PC-3 (cell line): ENCODE results near the gene CACUL1. TPM values are rescaled to one million over a fixed set of nuclear protein-coding genes. Genes with fewer than 3 reads are reported as not detected.
"Not testable (repeated sequence)": the region's sequence is repeated elsewhere in the genome, so short reads cannot be mapped to it uniquely, and the experiment has no call there.

Experiments used
- ATAC-seq: fragments of 200-7000 bp; cut with Tn5 transposase; 2 replicates; pipeline ENCODE4 v1.9.1; 2020; ENCODE audit warnings: mild to moderate bottlenecking, moderate library complexity
- BruUV-seq: library from RNA; stranded (reverse); fragments of 400-500 nt; replicated peaks from 2 replicates; lab custom pipeline; 2021; lab: Mats Ljungman, UMichigan
- CTCF ChIA-PET: fragments of 300-600 bp; sonication (Branson Sonifier 250); formaldehyde crosslinking; loops from one replicate; lab custom pipeline; 2022; ENCODE audit warnings: antibody characterized with exemption; lab: Charles Lee
- POLR2A ChIA-PET: fragments of 300-600 bp; sonication (Branson Sonifier 250); formaldehyde crosslinking; loops from one replicate; lab custom pipeline; 2022; ENCODE audit warnings: antibody characterized with exemption; ENCODE audit not compliant: unreplicated experiment; lab: Charles Lee
- DNase-seq: peaks from one replicate; pipeline ENCODE4 v3.0.0-alpha.2; 2015
- H2AFZ ChIP-seq: fragments of 300-600 bp; sonication (generic); 2 replicates; pipeline ENCODE4 v1.6.0; 2016; ENCODE audit warnings: antibody characterized with exemption, low read length
- H3F3A ChIP-seq: fragments of 300-600 bp; sonication (generic); one replicate; pipeline ENCODE4 v1.6.0; 2017; ENCODE audit warnings: antibody characterized with exemption, low read length, control low read depth, mild to moderate bottlenecking; ENCODE audit not compliant: unreplicated experiment
- H3K27ac ChIP-seq: fragments of 300-600 bp; sonication (generic); 2 replicates; pipeline ENCODE4 v1.5.1; 2016; ENCODE audit warnings: mild to moderate bottlenecking, low read length
- H3K27me3 ChIP-seq: fragments of 300-600 bp; sonication (generic); 2 replicates; pipeline ENCODE4 v1.6.1; 2016; ENCODE audit warnings: low read length, mixed read lengths
- H3K36me3 ChIP-seq: fragments of 300-600 bp; sonication (generic); 2 replicates; pipeline ENCODE4 v1.6.1; 2016; ENCODE audit warnings: low read depth, mixed run types, low read length, mixed read lengths
- H3K4me1 ChIP-seq: fragments of 300-600 bp; sonication (generic); 2 replicates; pipeline ENCODE4 v1.5.1; 2016; ENCODE audit warnings: low read length; ENCODE audit not compliant: insufficient read depth
- H3K4me2 ChIP-seq: fragments of 300-600 bp; sonication (generic); 2 replicates; pipeline ENCODE4 v1.6.0; 2016; ENCODE audit warnings: low read length
- H3K4me3 ChIP-seq: fragments of 300-600 bp; sonication (generic); 2 replicates; pipeline ENCODE4 v1.5.1; 2016; ENCODE audit warnings: mild to moderate bottlenecking, low read length, mixed read lengths
- H3K79me2 ChIP-seq: fragments of 300-600 bp; sonication (generic); 2 replicates; pipeline ENCODE4 v1.6.1; 2017; ENCODE audit warnings: low read length, mixed read lengths
- H3K9ac ChIP-seq: fragments of 300-600 bp; sonication (generic); 2 replicates; pipeline ENCODE4 v1.6.0; 2016; ENCODE audit warnings: mild to moderate bottlenecking, low read length
- H3K9me2 ChIP-seq: fragments of 300-600 bp; sonication (generic); replicated peaks from 2 replicates; pipeline ENCODE4 v1.6.1; 2016; ENCODE audit warnings: mixed run types, low read length, mixed read lengths
- H3K9me3 ChIP-seq: fragments of 300-600 bp; sonication (generic); 2 replicates; pipeline ENCODE4 v1.6.1; 2016; ENCODE audit warnings: low read length, mixed read lengths
- H4K20me1 ChIP-seq: fragments of 300-600 bp; sonication (generic); 2 replicates; pipeline ENCODE4 v1.6.1; 2016; ENCODE audit warnings: low read length, mixed read lengths
- EZH2 ChIP-seq: fragments of 300-600 bp; sonication (generic); IDR thresholded peaks from one replicate; pipeline ENCODE4 v1.6.1; 2017; ENCODE audit warnings: antibody characterized with exemption, mild to moderate bottlenecking, low read length; ENCODE audit not compliant: unreplicated experiment
- EZH2phosphoT487 ChIP-seq: fragments of 300-600 bp; sonication (generic); IDR thresholded peaks from 2 replicates; pipeline ENCODE4 v1.6.1; 2018; ENCODE audit warnings: mild to moderate bottlenecking, antibody characterized with exemption, low read length, borderline replicate concordance
- intact Hi-C: fragments of 100-400 bp; cut with micrococcal nuclease; formaldehyde crosslinking; loops from 2 replicates; pipeline ENCODE4 v1.9.0; 2023
- total RNA-seq: library from RNA; depleted of rRNA; stranded (reverse); fragments of >200 nt; gene quantifications from 2 replicates; pipeline ENCODE4 v1.2.3, GENCODE V29; 2014
- TF ChIP-seq, protein P1 (sequence below): fragments of 300-600 bp; sonication (generic); conservative IDR thresholded peaks from 2 replicates; pipeline ENCODE4 v1.5.1; 2017; ENCODE audit warnings: antibody characterized with exemption, low read depth, mild to moderate bottlenecking, low read length

The CACUL1 gene
- total RNA-seq, 1 experiment from 2014 or later: 27.6 TPM

DNA sequence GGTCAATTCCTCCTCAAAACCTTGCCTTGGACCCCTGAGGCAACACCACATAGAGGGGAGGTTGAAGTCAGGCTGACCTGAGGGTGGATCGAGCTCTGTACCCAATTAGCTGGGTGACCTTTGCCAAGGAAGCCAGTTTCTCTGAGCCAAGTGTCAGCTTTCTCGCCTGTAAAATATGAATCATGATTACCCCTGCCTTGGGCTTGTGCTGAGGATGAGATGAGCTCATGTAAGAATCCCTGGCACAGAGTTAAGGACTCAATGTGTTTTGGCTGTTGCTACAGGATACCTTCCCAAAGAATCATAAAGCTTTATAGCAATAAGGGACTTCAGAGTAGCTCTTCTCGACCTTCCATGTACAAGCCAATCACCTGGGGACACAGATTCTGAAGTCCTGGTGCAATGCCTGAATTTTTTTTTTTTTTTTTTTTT, 43.5 kb upstream of the CACUL1 start:
- peaks cover 21% of the 10 kb centered on the region for H3K4me1 ChIP-seq
- H3K4me2 ChIP-seq: 0 out of 2 replicates have a peak overlapping the region, but pooled peaks have one; percentile 22
- no peaks in the 10 kb centered on the region for H3K9me3 ChIP-seq
- no peaks in the 10 kb centered on the region for H3K36me3 ChIP-seq
- no peaks in the 10 kb centered on the region for H3K27me3 ChIP-seq
- H3K9me2 ChIP-seq: no peaks in the 10 kb centered on the region
- H2AFZ ChIP-seq: no peak overlapping the region
- no peak overlapping the region for H3K27ac ChIP-seq
- peak; percentile 70 for ATAC-seq
- H3K9ac ChIP-seq: no peak overlapping the region
- CTCF ChIA-PET: interaction anchor here (0.6 to 0.7 kb wide), 2 partner anchors 132 to 433 kb away, joined by 4 to 7 read pairs; no protein-coding TSS in a partner anchor
- no peaks in the 10 kb centered on the region for H3F3A ChIP-seq
- intact Hi-C loops: no loop called here
- POLR2A ChIA-PET: no interaction called here
- H3K4me3 ChIP-seq: no peak overlapping the region
- no peaks in the 10 kb centered on the region for H4K20me1 ChIP-seq
- DNase-seq: peak; percentile 67
- BruUV-seq: no TSS peak
- TF ChIP-seq EZH2 (no peak), EZH2phosphoT487 (no peak)
- TF ChIP-seq, protein P1, sequence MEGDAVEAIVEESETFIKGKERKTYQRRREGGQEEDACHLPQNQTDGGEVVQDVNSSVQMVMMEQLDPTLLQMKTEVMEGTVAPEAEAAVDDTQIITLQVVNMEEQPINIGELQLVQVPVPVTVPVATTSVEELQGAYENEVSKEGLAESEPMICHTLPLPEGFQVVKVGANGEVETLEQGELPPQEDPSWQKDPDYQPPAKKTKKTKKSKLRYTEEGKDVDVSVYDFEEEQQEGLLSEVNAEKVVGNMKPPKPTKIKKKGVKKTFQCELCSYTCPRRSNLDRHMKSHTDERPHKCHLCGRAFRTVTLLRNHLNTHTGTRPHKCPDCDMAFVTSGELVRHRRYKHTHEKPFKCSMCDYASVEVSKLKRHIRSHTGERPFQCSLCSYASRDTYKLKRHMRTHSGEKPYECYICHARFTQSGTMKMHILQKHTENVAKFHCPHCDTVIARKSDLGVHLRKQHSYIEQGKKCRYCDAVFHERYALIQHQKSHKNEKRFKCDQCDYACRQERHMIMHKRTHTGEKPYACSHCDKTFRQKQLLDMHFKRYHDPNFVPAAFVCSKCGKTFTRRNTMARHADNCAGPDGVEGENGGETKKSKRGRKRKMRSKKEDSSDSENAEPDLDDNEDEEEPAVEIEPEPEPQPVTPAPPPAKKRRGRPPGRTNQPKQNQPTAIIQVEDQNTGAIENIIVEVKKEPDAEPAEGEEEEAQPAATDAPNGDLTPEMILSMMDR: no peak
- H3K79me2 ChIP-seq: no peaks in the 10 kb centered on the region

DNA sequence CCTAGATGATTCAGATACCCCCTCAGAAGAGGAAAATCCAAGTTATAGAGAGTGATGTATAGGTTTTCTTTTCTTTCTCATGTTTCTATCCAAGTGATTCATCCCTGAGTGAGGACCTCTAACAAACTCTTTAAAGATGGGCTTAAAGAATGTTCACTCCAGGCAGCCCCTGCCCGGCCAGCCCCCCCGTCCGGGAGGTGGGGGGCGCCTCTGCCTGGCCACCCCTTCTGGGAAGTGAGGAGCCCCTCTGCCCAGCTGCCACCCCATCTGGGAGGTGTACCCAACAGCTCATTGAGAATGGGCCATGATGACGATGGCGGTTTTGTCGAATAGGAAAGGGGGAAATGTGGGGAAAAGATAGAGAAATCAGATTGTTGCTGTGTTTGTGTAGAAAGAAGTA, 40.2 kb upstream of the CACUL1 start:
- BruUV-seq, H3K9me2 ChIP-seq, POLR2A ChIA-PET, H3K27ac ChIP-seq, H3K9ac ChIP-seq, H3K27me3 ChIP-seq, CTCF ChIA-PET, H3K9me3 ChIP-seq, H3K79me2 ChIP-seq, H3K36me3 ChIP-seq, ATAC-seq, H3K4me2 ChIP-seq, DNase-seq, intact Hi-C loops, H4K20me1 ChIP-seq, H2AFZ ChIP-seq, H3K4me3 ChIP-seq, H3F3A ChIP-seq: not testable (repeated sequence)
- H3K4me1 ChIP-seq: peaks cover 21% of the 10 kb centered on the region

DNA sequence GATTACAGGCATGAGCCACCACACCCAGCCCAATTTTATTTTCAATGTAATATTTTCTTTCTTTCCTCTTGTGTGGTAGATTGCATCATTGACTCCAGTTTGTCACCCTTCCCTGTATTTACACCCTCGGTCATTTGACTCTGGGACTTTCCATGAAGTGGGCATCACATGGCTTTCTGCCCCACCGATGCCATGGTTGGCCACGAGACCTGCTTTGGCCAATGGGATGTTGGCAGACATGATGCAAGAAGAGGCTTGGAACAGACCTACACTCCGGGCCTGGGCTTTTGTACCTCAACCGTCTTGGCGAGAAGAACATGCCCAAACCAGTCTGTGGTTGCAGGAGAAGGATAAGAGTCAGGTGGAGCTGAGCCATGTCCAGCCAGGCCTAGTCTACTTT, 38.8 kb upstream of the CACUL1 start:
- BruUV-seq: no TSS peak
- CTCF ChIA-PET: no interaction called here
- TF ChIP-seq, protein P1: no peak
- no peak for TF ChIP-seq EZH2
- H3K27ac ChIP-seq: no peak overlapping the region
- no peaks in the 10 kb centered on the region for H3K9me3 ChIP-seq
- H3K9me2 ChIP-seq: no peaks in the 10 kb centered on the region
- ATAC-seq: no peak
- H3F3A ChIP-seq: no peaks in the 10 kb centered on the region
- H3K4me1 ChIP-seq: peaks cover 8% of the 10 kb centered on the region
- intact Hi-C loops: no loop called here
- no peaks in the 10 kb centered on the region for H4K20me1 ChIP-seq
- H3K4me2 ChIP-seq: no peak overlapping the region
- no peak for DNase-seq
- no peak overlapping the region for H3K4me3 ChIP-seq
- no peak overlapping the region for H2AFZ ChIP-seq
- no peaks in the 10 kb centered on the region; the same call in 1 of the 2 replicates for H3K27me3 ChIP-seq
- H3K9ac ChIP-seq: no peak overlapping the region
- POLR2A ChIA-PET: no interaction called here
- H3K79me2 ChIP-seq: no peaks in the 10 kb centered on the region
- no peaks in the 10 kb centered on the region for H3K36me3 ChIP-seq
